Cardiac fibroblast (primary cell): ENCODE measurements around the gene SLC39A2.
"Not testable (repeated sequence)": the region's sequence is repeated elsewhere in the genome, so short reads cannot be mapped to it uniquely, and the experiment has no call there.

Experiments
- DNase-seq, 2 donors: peaks; one replicate each; pipeline versions ENCODE4 v3.0.0 to v3.0.0-alpha.2; 2010; ENCODE audit warnings: low read depth in 2 of 2
- H3K4me3 ChIP-seq, 2 donors: replicated peaks in 1 of 2; 1 replicate in 1 of 2; 2 replicates in 1 of 2; pipeline ENCODE4 v1.5.1; 2011; ENCODE audit warnings: low read depth in 2 of 2, low read length in 2 of 2, mild to moderate bottlenecking in 2 of 2, moderate library complexity in 1 of 2
- CTCF ChIP-seq: IDR thresholded peaks from one replicate; pipeline ENCODE4 v1.5.1; 2011; ENCODE audit warnings: low read depth, mild to moderate bottlenecking, low read length, inconsistent platforms

The SLC39A2 gene, protein sequence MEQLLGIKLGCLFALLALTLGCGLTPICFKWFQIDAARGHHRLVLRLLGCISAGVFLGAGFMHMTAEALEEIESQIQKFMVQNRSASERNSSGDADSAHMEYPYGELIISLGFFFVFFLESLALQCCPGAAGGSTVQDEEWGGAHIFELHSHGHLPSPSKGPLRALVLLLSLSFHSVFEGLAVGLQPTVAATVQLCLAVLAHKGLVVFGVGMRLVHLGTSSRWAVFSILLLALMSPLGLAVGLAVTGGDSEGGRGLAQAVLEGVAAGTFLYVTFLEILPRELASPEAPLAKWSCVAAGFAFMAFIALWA

GRCh38 chr14:20998674-20999366, at the start of gene SLC39A2:
Gene SLC39A2 (plus strand): TSS chr14:20999293. CDS start chr14:20999447, 154 bp downstream.
- H3K4me3 ChIP-seq = no peak within 1 kb of the TSS
- no peak for TF ChIP-seq CTCF
- DNase-seq = peak; percentile 66 to 80

GRCh38 chr14:20954736-20955537, 44.2 kb upstream of the SLC39A2 start, which contains the start of gene RNASE2:
Gene RNASE2 (plus strand): TSS chr14:20955487. CDS start chr14:20955772, 285 bp downstream.
- not testable (repeated sequence) for H3K4me3 ChIP-seq, DNase-seq

DNA sequence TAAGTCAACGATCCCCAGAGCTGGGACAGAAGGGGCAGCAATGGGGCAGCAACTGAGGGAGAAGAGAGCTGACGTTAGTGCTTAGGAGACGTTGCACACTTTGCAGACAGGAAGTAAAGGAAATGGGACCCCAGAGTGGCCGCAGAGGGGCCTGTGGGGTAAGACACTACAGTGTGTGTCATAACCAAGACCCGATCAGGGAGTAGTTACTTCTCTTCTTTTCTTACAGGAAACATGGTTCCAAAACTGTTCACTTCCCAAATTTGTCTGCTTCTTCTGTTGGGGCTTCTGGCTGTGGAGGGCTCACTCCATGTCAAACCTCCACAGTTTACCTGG, 43.6 kb upstream of the SLC39A2 start:
- not testable (repeated sequence) for H3K4me3 ChIP-seq, DNase-seq

DNA sequence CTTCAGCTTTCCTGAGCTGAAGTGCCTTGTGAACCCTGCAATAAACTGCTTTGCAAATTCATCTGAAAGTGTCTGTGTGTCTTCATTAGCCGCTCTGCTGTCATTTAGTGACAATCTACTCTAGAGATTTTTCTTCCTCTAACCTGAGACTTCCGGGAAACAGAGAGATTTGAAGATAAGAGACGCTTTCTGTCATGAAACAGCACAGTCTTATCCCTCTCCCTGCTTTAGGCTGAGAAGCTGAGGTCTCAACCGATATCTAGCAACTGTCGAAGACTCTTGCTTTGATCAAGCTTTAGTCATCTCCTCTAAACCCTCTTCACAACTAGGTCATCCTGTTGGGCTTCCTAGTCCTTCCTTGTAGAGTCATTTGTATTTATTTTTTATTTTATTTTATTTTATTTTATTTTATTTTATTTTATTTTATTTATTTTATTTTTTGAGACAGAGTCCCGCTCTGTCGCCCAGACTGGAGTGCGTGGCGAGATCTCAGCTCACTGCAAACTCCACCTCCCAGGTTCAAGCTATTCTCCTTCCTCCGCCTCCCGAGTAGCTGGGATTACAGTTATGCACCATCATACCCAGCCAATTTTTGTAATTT, 42.6 kb upstream of the SLC39A2 start:
- H3K4me3 ChIP-seq = no peak overlapping the region
- TF ChIP-seq CTCF = no peak

DNA sequence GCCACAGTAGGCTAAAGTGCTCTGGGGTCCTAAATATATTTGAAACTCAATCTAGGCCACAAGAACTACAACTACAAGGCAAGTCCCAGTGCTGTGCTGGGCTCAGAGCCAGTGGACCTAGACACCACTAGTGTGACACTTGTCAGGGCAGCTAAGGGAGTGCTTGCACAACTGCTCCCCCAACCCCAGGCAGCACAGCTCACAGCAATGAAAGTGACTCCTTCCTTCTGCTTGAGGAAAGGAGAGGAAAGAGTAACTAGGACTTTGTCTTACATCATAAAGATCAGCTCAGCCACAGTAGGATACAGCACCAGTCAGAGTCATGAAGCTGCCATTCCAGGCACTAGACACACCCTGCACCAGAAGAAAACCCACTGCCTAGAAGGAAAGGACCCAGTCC, 40.1 kb upstream of the SLC39A2 start:
- not testable (repeated sequence) for DNase-seq, H3K4me3 ChIP-seq

More for the DNA sequence above, 42.6 kb upstream of the SLC39A2 start:
- DNase-seq = no peak

DNA sequence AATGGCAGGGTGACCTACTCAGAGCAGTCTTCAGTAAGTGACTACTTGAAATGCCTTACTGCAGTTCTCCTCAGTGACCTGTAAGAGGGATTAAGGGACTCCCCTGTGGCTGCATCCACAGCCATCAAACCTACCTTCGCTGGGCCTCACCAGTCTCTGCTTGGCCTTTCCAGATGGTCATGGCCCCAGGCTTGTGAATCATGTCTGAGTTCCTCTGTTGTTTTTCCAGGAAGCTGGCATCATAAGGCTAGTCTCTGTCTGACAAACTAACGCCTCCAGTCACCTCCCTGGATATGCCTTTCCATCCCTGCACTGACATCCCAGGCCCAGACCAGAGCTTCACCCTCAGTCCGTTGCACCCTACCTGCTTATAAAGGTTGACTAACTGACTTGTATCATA, 29.8 kb upstream of the SLC39A2 start:
- H3K4me3 ChIP-seq = no peak overlapping the region
- no peak for DNase-seq
- no peak for TF ChIP-seq CTCF

GRCh38 chr14:20970647-20970982, 28.5 kb upstream of the SLC39A2 start:
- TF ChIP-seq CTCF = no peak
- peak overlapping the region; percentile 61 to 64 for H3K4me3 ChIP-seq
- no peak for DNase-seq
